Endothelial cell of umbilical vein (primary cell): ENCODE results near the gene RAPGEF6. TPM values are rescaled to one million over a fixed set of nuclear protein-coding genes. Genes with fewer than 3 reads are reported as not detected.

Experiments
- BruUV-seq: library from RNA; stranded (reverse); fragments of 400-500 nt; replicated peaks from 2 replicates; lab custom pipeline; 2021; lab: Mats Ljungman, UMichigan
- CTCF ChIA-PET: fragments of 300-600, 350-600 bp; sonication (Branson Sonifier 250); formaldehyde crosslinking; loops from one replicate; lab custom pipeline; 2021; ENCODE audit warnings: antibody characterized with exemption, inconsistent platforms; lab: Charles Lee
- POLR2A ChIA-PET: fragments of 300-600, 350-600 bp; sonication (Branson Sonifier 250); formaldehyde crosslinking; loops from one replicate; lab custom pipeline; 2021; ENCODE audit warnings: antibody characterized with exemption, inconsistent platforms; lab: Charles Lee
- DNase-seq: peaks from one replicate; pipeline ENCODE4 v3.0.0-alpha.2; 2011; ENCODE audit warnings: low read depth, low spot score
- FAIRE-seq: peaks from 2 replicates; lab custom pipeline; 2011; peaks lifted over from hg19 to GRCh38; lab: Jason Lieb, UNC
- H2AFZ ChIP-seq: 2 replicates; pipeline ENCODE4 v1.6.0; 2012; ENCODE audit warnings: low read depth, low read length, control low read depth, inconsistent platforms
- H3K27ac ChIP-seq: 2 replicates; pipeline ENCODE4 v1.5.1; 2011; ENCODE audit warnings: low read depth, mild to moderate bottlenecking, control low read depth, low read length, moderate library complexity; ENCODE audit not compliant: insufficient read depth
- H3K27me3 ChIP-seq, 2 experiments: 2 replicates each; pipeline versions ENCODE4 v1.6.0 to v1.6.1; 2011; ENCODE audit warnings: low read length in 2 of 2, mixed read lengths in 1 of 2; ENCODE audit not compliant: control insufficient read depth in 2 of 2, insufficient read depth in 2 of 2
- H3K36me3 ChIP-seq, 2 experiments: 2 replicates in 1 of 2; 3 replicates in 1 of 2; pipeline ENCODE4 v1.5.1; 2011; ENCODE audit warnings: low read length in 2 of 2, mild to moderate bottlenecking in 1 of 2, moderate library complexity in 1 of 2; ENCODE audit not compliant: control insufficient read depth in 2 of 2, insufficient read depth in 2 of 2; ENCODE audit errors: extremely low read depth in 1 of 2
- H3K4me1 ChIP-seq: 3 replicates; pipeline ENCODE4 v1.5.1; 2011; ENCODE audit warnings: mild to moderate bottlenecking, low read length; ENCODE audit not compliant: control insufficient read depth, insufficient read depth; ENCODE audit errors: extremely low read depth
- H3K4me2 ChIP-seq: 2 replicates; pipeline ENCODE4 v1.6.1; 2011; ENCODE audit warnings: low read length, control low read depth, mixed read lengths; ENCODE audit not compliant: insufficient read depth
- H3K4me3 ChIP-seq, 3 experiments: fragments of 200-600 bp in 1 of 3; sonication (generic), shearing (Covaris generic) in 1 of 3; replicated peaks in 1 of 3; 2 replicates each; pipeline ENCODE4 v1.5.1; 2011 to 2016; ENCODE audit warnings: control low read depth in 3 of 3, low read length in 3 of 3, mild to moderate bottlenecking in 2 of 3, inconsistent platforms in 1 of 3, low read depth in 1 of 3, moderate library complexity in 1 of 3; ENCODE audit not compliant: insufficient read depth in 1 of 3
- H3K79me2 ChIP-seq: 2 replicates; pipeline ENCODE4 v1.6.0; 2012; ENCODE audit warnings: low read length, inconsistent platforms; ENCODE audit not compliant: control insufficient read depth, insufficient read depth
- H3K9ac ChIP-seq: replicated peaks from 2 replicates; pipeline ENCODE3; 2011; ENCODE audit warnings: low read length, control low read depth; ENCODE audit not compliant: insufficient read depth; ENCODE audit errors: extremely low read depth
- H3K9me1 ChIP-seq: replicated peaks from 3 replicates; pipeline ENCODE4 v1.6.0; 2011; ENCODE audit warnings: mild to moderate bottlenecking, low read length; ENCODE audit not compliant: control insufficient read depth, insufficient read depth; ENCODE audit errors: extremely low read depth
- H3K9me3 ChIP-seq: replicated peaks from 2 replicates; pipeline ENCODE4 v1.5.1; 2012; ENCODE audit warnings: low read length, inconsistent platforms; ENCODE audit not compliant: control insufficient read depth, insufficient read depth
- H4K20me1 ChIP-seq: replicated peaks from 2 replicates; pipeline ENCODE3; 2011; ENCODE audit warnings: mild to moderate bottlenecking, low read length; ENCODE audit not compliant: control insufficient read depth, insufficient read depth; ENCODE audit errors: extremely low read depth
- CTCF ChIP-seq, 2 donors: IDR thresholded peaks; 1 replicate in 1 of 2; 2 replicates in 1 of 2; pipeline ENCODE4 v1.5.1; 2011; ENCODE audit warnings: low read length in 2 of 2, mild to moderate bottlenecking in 2 of 2, moderate library complexity in 2 of 2, control low read depth in 1 of 2, inconsistent platforms in 1 of 2, low read depth in 1 of 2; ENCODE audit not compliant: insufficient read depth in 1 of 2; ENCODE audit errors: extremely low read depth in 1 of 2
- EZH2 ChIP-seq: IDR thresholded peaks from 2 replicates; pipeline ENCODE4 v1.6.1; 2012; ENCODE audit warnings: borderline replicate concordance, low read depth, mild to moderate bottlenecking, moderate library complexity, low read length, inconsistent platforms; ENCODE audit not compliant: severe bottlenecking
- FOS ChIP-seq: IDR thresholded peaks from 2 replicates; pipeline ENCODE4 v1.6.1; 2011; ENCODE audit warnings: mild to moderate bottlenecking, low read length, moderate library complexity, borderline replicate concordance; ENCODE audit not compliant: insufficient read depth
- GATA2 ChIP-seq: IDR thresholded peaks from 2 replicates; pipeline ENCODE4 v1.7.0; 2011; ENCODE audit warnings: low read depth, mild to moderate bottlenecking, moderate library complexity, mixed read lengths, low read length; ENCODE audit not compliant: insufficient read length, insufficient read depth
- JUN ChIP-seq: IDR thresholded peaks from 2 replicates; pipeline ENCODE4 v1.6.1; 2011; ENCODE audit warnings: borderline replicate concordance, low read depth; ENCODE audit not compliant: insufficient read length, insufficient read depth
- MAX ChIP-seq: IDR thresholded peaks from 2 replicates; pipeline ENCODE4 v1.6.1; 2011; ENCODE audit not compliant: insufficient read depth, insufficient read length
- MYC ChIP-seq: IDR thresholded peaks from one replicate; pipeline ENCODE4 v1.6.1; 2011; ENCODE audit warnings: mild to moderate bottlenecking, low read depth, low read length
- POLR2A ChIP-seq: IDR thresholded peaks from 2 replicates; pipeline ENCODE4 v1.6.1; 2012; ENCODE audit warnings: low read depth, mild to moderate bottlenecking, control low read depth, low read length
- POLR2AphosphoS5 ChIP-seq: IDR thresholded peaks from 2 replicates; pipeline ENCODE4 v1.6.1; 2012; ENCODE audit warnings: low read depth, mild to moderate bottlenecking, control low read depth, low read length, moderate library complexity; ENCODE audit not compliant: insufficient read depth
- dilution Hi-C: fragments of 300-500 bp; cut with MboI; formaldehyde crosslinking; loops from one replicate; pipeline ENCODE4 v1.15.0; 2019; ENCODE audit warnings: low sequenced_read_pairs; ENCODE audit not compliant: extremely low pct_ligation_motif_present
- intact Hi-C: fragments of 100-400 bp; cut with micrococcal nuclease; formaldehyde crosslinking; loops from one replicate; pipeline ENCODE4 v1.10.0; 2022
- polyA plus RNA-seq, 4 experiments: library from polyadenylated mRNA; depleted of rRNA in 3 of 4; stranded (reverse) in 3 of 4; unstranded in 1 of 4; fragments of >200 nt; gene quantifications; 2 replicates each; pipeline versions ENCODE4 v1.2.1 to v1.2.3, GENCODE V29; 2011 to 2012; ENCODE audit warnings: missing spikeins in 1 of 4
- total RNA-seq: library from RNA; stranded (reverse); gene quantifications from 2 replicates; pipeline ENCODE4 v1.2.3, GENCODE V29; 2021

RAPGEF6 gene
- total and polyA plus RNA-seq, 2 donors (not counting 3 experiments of a cell fraction or from before 2014, with no cell fraction given): 3.5 to 17.5 TPM

DNA sequence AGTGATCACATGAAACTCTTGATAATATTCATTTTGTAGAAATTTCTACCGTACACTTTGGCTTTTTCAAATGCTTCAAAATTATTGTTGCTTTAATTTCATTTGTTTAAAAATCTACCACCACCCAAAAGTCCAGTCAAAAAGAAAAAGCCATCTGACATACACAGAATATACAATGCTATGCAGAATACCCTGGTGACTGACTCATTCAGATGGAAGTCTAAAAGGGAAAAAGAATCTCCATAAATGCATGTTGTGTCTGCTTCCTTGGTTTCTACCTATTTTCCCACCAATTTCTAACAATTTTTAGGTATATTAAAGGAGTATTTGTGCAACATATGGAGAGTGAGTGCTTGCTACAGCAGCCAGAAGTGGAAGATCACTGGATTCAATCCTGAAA, 9.3 kb upstream of the RAPGEF6 start:
- DNase-seq: no peak
- Histone ChIP-seq H3K9ac (no peak overlapping the region), H3K79me2 (no peaks in the 10 kb centered on the region), H3K27ac (no peak overlapping the region), H3K27me3 (no peaks in the 10 kb centered on the region), H2AFZ (no peak overlapping the region), H3K4me1 (peaks cover 3% of the 10 kb centered on the region), H3K4me3 (no peak overlapping the region), H3K9me3 (no peaks in the 10 kb centered on the region), H3K36me3 (peaks cover 2 to 4% of the 10 kb centered on the region in 2 experiments), H4K20me1 (no peaks in the 10 kb centered on the region), H3K9me1 (no peaks in the 10 kb centered on the region), H3K4me2 (no peak overlapping the region)
- TF ChIP-seq POLR2A: no peak
- no peak for TF ChIP-seq POLR2AphosphoS5
- TF ChIP-seq JUN: no peak
- no peak for TF ChIP-seq GATA2
- no peak for TF ChIP-seq EZH2
- TF ChIP-seq MAX: no peak
- no peak for TF ChIP-seq FOS
- no peak for TF ChIP-seq MYC
- no peak for TF ChIP-seq CTCF (IDR thresholded peaks at IDR 0.05; ENCODE audit: extremely low read depth in 1 of 2, insufficient read depth in 1 of 2, low read depth in 1 of 2, low read length in 2 of 2)
- CTCF ChIA-PET: interaction anchor here (0.7 kb wide), 1 partner anchor 10 kb away, joined by 3 read pairs; no protein-coding TSS in a partner anchor
- POLR2A ChIA-PET: no interaction called here
- intact Hi-C loops: no loop called here
- no peak for FAIRE-seq
- dilution Hi-C loops: no loop called here
- no TSS peak for BruUV-seq
